SK-N-SH treated with all-trans-retinoic acid at 6 μM for 48 hours (cell line): ENCODE results near the gene WNK1.

Experiments
- ARNTL ChIP-seq: fragments of 450-650 bp; formaldehyde crosslinking; IDR thresholded peaks from 2 replicates; pipeline ENCODE4 v1.5.0; 2020; ENCODE audit warnings: low read depth, mild to moderate bottlenecking, moderate library complexity, borderline replicate concordance
- CSDC2 ChIP-seq: fragments of 250-450 bp; sonication (Bioruptor Pico); IDR thresholded peaks from 2 replicates; pipeline ENCODE4 v1.5.0; 2020; ENCODE audit warnings: mild to moderate bottlenecking, moderate library complexity
- OSR1 ChIP-seq: fragments of 250-450 bp; sonication (Bioruptor Pico); IDR thresholded peaks from 2 replicates; pipeline ENCODE4 v1.8.0; 2022; ENCODE audit warnings: moderate library complexity, mild to moderate bottlenecking, inconsistent platforms
- RARB ChIP-seq: fragments of 250-450 bp; sonication (Bioruptor Pico); IDR thresholded peaks from 2 replicates; pipeline ENCODE4 v1.8.0; 2021; ENCODE audit warnings: mild to moderate bottlenecking, moderate library complexity
- ZC3H10 ChIP-seq: fragments of 250-450 bp; sonication (Bioruptor Pico); IDR thresholded peaks from 2 replicates; pipeline ENCODE4 v1.5.1; 2021; ENCODE audit warnings: mild to moderate bottlenecking, moderate library complexity
- ZFP3 ChIP-seq: fragments of 250-450 bp; sonication (Bioruptor Pico); IDR thresholded peaks from 2 replicates; pipeline ENCODE4 v1.5.0; 2020; ENCODE audit warnings: mild to moderate bottlenecking, moderate library complexity
- ZFP30 ChIP-seq: fragments of 450-650 bp; formaldehyde crosslinking; IDR thresholded peaks from 2 replicates; pipeline ENCODE4 v1.5.0; 2022; ENCODE audit warnings: mild to moderate bottlenecking, moderate library complexity
- ZNF70 ChIP-seq: fragments of 450-650 bp; formaldehyde crosslinking; IDR thresholded peaks from 2 replicates; pipeline ENCODE4 v1.5.0; 2020; ENCODE audit warnings: mild to moderate bottlenecking, moderate library complexity
- TF ChIP-seq, protein P1 (sequence below): fragments of 250-450 bp; sonication (Bioruptor Pico); IDR thresholded peaks from 2 replicates; pipeline ENCODE4 v1.8.0; 2020; ENCODE audit warnings: mild to moderate bottlenecking, moderate library complexity, borderline replicate concordance
- TF ChIP-seq, protein P2 (sequence below): fragments of 250-450 bp; sonication (Bioruptor Pico); IDR thresholded peaks from 2 replicates; pipeline ENCODE4 v1.5.1; 2020; ENCODE audit warnings: low read depth, mild to moderate bottlenecking, moderate library complexity

- TF ChIP-seq ZFP3 (no peak), ZFP30 (CRISPR knock-in tag) (no peak), CSDC2 (CRISPR knock-in tag) (no peak), OSR1 (no peak), ARNTL (CRISPR knock-in tag) (no peak), RARB (no peak), ZC3H10 (CRISPR knock-in tag) (no peak), ZNF70 (CRISPR knock-in tag) (no peak)
- TF ChIP-seq, protein P1, sequence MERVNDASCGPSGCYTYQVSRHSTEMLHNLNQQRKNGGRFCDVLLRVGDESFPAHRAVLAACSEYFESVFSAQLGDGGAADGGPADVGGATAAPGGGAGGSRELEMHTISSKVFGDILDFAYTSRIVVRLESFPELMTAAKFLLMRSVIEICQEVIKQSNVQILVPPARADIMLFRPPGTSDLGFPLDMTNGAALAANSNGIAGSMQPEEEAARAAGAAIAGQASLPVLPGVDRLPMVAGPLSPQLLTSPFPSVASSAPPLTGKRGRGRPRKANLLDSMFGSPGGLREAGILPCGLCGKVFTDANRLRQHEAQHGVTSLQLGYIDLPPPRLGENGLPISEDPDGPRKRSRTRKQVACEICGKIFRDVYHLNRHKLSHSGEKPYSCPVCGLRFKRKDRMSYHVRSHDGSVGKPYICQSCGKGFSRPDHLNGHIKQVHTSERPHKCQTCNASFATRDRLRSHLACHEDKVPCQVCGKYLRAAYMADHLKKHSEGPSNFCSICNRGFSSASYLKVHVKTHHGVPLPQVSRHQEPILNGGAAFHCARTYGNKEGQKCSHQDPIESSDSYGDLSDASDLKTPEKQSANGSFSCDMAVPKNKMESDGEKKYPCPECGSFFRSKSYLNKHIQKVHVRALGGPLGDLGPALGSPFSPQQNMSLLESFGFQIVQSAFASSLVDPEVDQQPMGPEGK = no peak
- TF ChIP-seq, protein P2, sequence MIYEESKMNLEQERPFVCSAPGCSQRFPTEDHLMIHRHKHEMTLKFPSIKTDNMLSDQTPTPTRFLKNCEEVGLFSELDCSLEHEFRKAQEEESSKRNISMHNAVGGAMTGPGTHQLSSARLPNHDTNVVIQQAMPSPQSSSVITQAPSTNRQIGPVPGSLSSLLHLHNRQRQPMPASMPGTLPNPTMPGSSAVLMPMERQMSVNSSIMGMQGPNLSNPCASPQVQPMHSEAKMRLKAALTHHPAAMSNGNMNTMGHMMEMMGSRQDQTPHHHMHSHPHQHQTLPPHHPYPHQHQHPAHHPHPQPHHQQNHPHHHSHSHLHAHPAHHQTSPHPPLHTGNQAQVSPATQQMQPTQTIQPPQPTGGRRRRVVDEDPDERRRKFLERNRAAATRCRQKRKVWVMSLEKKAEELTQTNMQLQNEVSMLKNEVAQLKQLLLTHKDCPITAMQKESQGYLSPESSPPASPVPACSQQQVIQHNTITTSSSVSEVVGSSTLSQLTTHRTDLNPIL (CRISPR knock-in tag) = no peak
These were observed 174.3 kb downstream of the WNK1 start for GRCh38 chr12:926641-927040.
